ENCODE measurements around the gene GNG10. TPM values are rescaled to one million over a fixed set of nuclear protein-coding genes. Genes with fewer than 3 reads are reported as not detected.

The GNG10 gene
- total and polyA plus RNA-seq, 2 donors (not counting 1 experiment from before 2014, with no cell fraction given) = 64.1 to 109 TPM

GRCh38 chr9:111719541-111719940, 58.1 kb downstream of the GNG10 start:
- Histone ChIP-seq H3K79me2 (ENCODE audit: control insufficient read depth, insufficient read depth, low read length) (no peaks in the 10 kb centered on the region), H3K36me3 (ENCODE audit: control insufficient read depth, insufficient read depth, low read length) (no peaks in the 10 kb centered on the region), H3K4me1 (ENCODE audit: control insufficient read depth, extremely low read depth, insufficient read depth, low read length) (no peaks in the 10 kb centered on the region), H3K4me2 (ENCODE audit: extremely low read depth, insufficient read depth, low read length) (no peak overlapping the region), H2AFZ (ENCODE audit: low read length) (no peak overlapping the region), H3K4me3 (replicated peaks in 1 of 4; ENCODE audit: control extremely low read depth in 1 of 4, insufficient read depth in 1 of 4, low read depth in 3 of 4, low read length in 4 of 4) (no peak overlapping the region), H3K27me3 (ENCODE audit: control insufficient read depth, insufficient read depth, low read length) (no peaks in the 10 kb centered on the region), H3K9me3 (ENCODE audit: control insufficient read depth, insufficient read depth, low read depth, low read length) (no peaks in the 10 kb centered on the region), H4K20me1 (ENCODE audit: control insufficient read depth, extremely low read depth, insufficient read depth, low read length) (no peaks in the 10 kb centered on the region), H3K27ac (ENCODE audit: insufficient read depth, low read length) (no peak overlapping the region), H3K9ac (ENCODE audit: insufficient read depth, low read length) (no peak overlapping the region)
- no peak for DNase-seq (ENCODE audit: low read depth in 2 of 2)
- TF ChIP-seq CTCF (conservative IDR thresholded peaks at IDR 0.05 in 1 of 2, IDR thresholded peaks at IDR 0.05 in 1 of 2; ENCODE audit: low read depth in 1 of 2, low read length in 2 of 2) (no peak), EZH2 (IDR thresholded peaks at IDR 0.05; ENCODE audit: low read length, missing control alignments) (no peak)

Other genes with a start within 250 kb of the GNG10 start
- 107 and 140 TPM in 2 replicates for gene ECPAS, start 177.2 kb upstream of the GNG10 start, total RNA-seq
- 42.1 and 42.9 TPM in 2 replicates for gene ECPAS, start 177.2 kb upstream of the GNG10 start, polyA plus RNA-seq
- 1.5 and 4.3 TPM in 2 replicates for gene ZNF483, start 136.4 kb upstream of the GNG10 start, total RNA-seq
- 0.53 and 0.70 TPM in 2 replicates for gene ZNF483, start 136.4 kb upstream of the GNG10 start, polyA plus RNA-seq
- gene PTGR1, start 62.0 kb upstream of the GNG10 start, total RNA-seq = 74.2 and 126 TPM in 2 replicates
- 137 and 191 TPM in 2 replicates for gene PTGR1, start 62.0 kb upstream of the GNG10 start, polyA plus RNA-seq
- gene DNAJC25, start 30.3 kb upstream of the GNG10 start, total RNA-seq = 6.7 and 7.3 TPM in 2 replicates
- gene DNAJC25, start 30.3 kb upstream of the GNG10 start, polyA plus RNA-seq = 6.4 and 10.6 TPM in 2 replicates
- under 0.01 TPM in 2 replicates for gene SHOC1, start 133.3 kb downstream of the GNG10 start, total RNA-seq
- gene SHOC1, start 133.3 kb downstream of the GNG10 start, polyA plus RNA-seq = 0.02 and 0.11 TPM in 2 replicates
- gene UGCG, start 235.2 kb downstream of the GNG10 start, total RNA-seq = 90.7 and 143 TPM in 2 replicates
- gene UGCG, start 235.2 kb downstream of the GNG10 start, polyA plus RNA-seq = 117 and 260 TPM in 2 replicates